ENCODE results near the gene PLEKHN1.

Gene PLEKHN1

GRCh38 chr1:1024771-1025699 lies 58.8 kb downstream of the PLEKHN1 start:
- Histone ChIP-seq H3K9ac (ENCODE audit: low read length in 2 of 2) (no peak overlapping the region), H3K4me1 (ENCODE audit: control insufficient read depth, insufficient read depth, low read length) (peaks cover 8% of the 10 kb centered on the region), H3K27ac (ENCODE audit: low read length) (no peak overlapping the region)

More at GRCh38 chr1:1024771-1025699, 58.8 kb downstream of the PLEKHN1 start:
- Histone ChIP-seq H3K4me3 (ENCODE audit: low read length in 2 of 2) (no peak overlapping the region), H3K36me3 (ENCODE audit: control insufficient read depth in 2 of 2, insufficient read depth in 2 of 2, low read length in 2 of 2) (no peaks in the 10 kb centered on the region), H3K27me3 (ENCODE audit: control insufficient read depth in 1 of 2, insufficient read depth in 2 of 2, low read length in 2 of 2) (no peaks in the 10 kb centered on the region), H3K9me3 (ENCODE audit: control insufficient read depth in 2 of 2, low read length in 2 of 2) (no peaks in the 10 kb centered on the region)
